HG02973 (cell line): ENCODE measurements around the gene SORCS3.

Source experiments
- ATAC-seq: cut with Tn5 transposase; IDR thresholded peaks from one replicate; pipeline ENCODE4 v1.9.1; 2021; ENCODE audit warnings: moderate library complexity; ENCODE audit not compliant: unreplicated experiment

Gene SORCS3

DNA sequence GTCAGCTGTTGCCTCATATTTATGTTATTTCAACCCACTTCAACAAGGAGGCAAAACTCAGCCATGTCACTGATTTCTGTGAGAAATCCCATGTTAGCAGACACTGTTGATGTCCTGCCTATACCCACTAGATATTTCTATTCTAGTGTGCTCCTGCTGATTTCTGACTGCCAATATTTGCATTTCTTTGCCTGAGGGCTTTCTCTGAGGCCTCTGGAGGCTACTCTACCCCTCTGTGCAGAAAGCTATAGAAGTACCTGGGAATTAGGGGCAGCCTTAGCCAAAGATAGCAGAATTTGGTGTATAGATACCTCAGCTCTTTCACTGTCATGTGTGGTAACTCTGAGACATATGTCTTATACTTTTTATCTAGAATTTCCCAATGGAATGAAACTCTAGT is 348.8 kb downstream of the SORCS3 start:
- no peak for ATAC-seq

DNA sequence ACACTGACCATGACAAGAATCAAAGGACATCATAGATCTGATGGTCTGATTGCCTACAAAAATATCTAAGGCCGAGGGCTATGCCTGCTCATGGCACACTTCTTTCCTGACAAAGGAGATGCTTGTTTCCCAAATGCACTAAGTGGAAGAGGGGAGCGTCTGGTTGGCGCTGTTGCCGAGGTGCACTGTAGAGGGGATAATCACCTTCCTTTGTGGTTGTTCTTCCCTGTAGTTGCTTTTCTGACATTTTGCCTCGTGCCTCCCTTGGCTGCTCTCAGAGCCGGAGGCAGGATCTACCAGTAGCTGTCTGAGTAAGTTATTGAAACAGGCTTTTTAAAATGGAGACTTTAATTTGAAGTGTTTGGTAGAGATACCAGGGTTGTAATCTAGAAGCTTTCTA is 352.0 kb downstream of the SORCS3 start:
- ATAC-seq = no peak

DNA sequence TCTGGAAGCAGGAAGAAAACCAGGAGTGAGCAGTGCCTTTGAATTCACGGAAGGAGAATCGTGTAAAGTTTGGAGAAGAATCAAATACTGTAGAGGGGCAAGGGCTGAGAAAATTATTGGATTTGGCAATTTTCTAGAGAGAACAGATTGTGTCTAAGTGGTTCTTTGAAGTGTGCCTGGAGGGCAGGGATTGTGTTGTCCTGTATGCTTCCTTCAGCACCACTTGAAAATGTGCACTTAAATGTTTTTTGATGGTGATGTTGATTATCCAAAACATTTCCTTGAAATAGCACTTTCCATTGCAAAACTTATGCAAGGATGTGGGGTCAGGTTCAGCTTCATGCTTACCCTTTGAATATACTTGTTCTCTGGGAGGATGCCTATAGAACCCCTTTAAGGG is 360.2 kb downstream of the SORCS3 start:
- ATAC-seq = no peak

DNA sequence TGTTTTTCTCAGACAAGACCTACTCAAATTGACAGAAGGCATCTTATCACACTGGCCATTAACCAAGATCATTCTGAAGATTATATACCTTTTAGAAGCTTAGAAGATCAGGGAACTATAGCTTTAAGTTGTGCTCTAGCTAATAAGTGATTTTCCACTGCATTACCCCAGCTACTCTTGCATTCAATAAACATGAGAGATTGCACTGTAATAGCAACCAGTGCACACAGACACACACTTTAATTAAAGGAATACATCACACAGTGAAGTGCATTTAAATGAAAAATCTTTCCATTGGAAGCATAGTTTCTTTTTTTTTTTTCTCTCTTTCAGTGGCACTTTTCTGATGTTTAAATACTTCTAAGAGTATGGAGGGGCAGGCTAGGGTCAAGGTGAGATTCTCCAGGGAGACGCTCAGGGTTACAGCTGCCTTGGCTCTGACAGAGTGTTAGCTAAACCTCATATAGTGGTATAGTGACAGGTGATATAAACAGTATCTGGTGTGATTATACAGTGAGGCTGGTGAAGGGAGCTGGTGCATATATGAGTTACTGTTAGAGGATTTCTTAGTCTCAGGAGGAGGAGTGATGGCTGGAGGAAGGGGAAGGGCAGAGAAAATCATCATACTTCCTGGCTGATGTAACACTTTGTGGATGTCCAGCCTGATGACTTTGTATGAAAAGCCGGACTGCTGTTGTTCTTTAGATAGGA is 369.5 kb downstream of the SORCS3 start:
- no peak for ATAC-seq

DNA sequence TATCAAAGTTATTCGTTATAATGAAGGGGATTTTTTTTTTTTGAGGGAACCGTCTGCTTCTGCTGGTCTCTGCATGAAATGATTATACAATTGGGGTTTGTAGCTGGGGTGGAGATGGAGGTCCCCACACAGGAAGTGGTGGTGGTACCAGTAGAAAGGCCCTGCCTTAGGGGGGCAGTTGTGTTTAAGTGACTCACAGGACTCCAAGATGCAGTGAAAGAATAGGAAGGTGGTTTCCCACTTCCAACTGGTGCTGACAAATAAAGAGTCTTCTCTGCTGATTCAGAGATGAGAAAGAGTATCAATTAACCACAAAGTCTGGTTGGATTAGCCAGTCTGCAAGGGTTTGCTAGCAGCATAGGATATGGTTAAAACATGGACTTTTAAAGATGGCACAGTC is 376.0 kb downstream of the SORCS3 start:
- ATAC-seq = no peak

DNA sequence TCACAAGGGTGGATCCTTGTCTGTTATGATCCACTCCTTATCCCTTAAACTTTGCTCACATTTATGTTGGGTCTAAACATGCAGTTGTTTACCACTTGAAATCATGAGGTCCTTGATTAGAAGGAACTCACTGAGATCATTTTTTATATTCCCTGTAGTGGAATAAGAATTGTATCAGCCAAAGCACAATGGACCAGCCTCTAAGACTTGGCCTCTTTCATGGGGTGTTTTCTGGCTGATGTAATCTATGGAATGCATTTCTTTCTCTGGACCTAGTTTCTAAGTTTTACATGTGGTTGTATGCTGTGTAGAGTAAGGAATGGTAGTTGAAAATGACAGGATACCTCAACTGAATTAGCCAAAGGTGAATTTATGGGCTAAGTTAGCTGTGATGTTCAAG is 376.6 kb downstream of the SORCS3 start:
- no peak for ATAC-seq

DNA sequence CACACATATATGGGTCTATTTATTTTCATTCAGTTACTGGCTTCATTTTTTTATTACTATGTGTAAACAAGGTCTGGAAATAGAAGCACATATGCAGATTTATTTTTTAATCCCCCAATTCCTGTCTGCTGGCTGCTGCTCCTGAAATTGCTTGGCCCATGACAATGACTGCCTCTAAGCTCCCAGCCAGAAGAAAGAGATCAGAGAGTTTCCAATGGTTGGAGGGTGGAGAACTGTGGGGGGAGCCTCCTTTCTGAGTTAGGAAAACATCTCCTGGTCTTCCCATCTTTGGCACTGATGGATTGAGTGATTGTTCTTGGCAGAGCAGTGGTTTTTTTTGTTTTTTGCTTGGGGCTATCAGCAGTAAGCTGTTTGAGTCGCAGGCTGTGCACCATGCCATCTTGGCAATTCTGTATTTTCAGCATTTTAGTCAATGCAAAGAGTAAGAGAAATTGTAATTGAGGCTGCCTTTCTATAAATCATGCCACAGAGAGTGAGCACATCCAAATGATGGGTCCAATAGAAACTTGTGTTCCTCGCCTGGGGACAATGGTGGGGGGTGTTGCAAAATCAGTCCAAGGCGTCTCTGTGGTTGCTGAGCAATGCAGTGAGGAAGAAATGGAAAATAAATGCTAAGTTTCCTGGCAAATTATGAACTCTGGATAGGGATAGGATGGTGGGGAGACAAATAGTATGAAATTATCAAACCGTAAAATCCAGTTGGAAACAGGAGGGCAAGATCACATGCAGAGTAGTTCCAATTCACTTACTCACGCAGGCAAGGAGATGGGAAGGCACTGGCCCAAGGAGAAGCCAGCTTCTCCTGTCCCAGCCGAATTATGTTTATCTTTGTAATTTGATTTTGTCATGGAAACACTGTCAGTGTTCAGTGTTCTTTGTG is 382.4 kb downstream of the SORCS3 start:
- no peak for ATAC-seq

DNA sequence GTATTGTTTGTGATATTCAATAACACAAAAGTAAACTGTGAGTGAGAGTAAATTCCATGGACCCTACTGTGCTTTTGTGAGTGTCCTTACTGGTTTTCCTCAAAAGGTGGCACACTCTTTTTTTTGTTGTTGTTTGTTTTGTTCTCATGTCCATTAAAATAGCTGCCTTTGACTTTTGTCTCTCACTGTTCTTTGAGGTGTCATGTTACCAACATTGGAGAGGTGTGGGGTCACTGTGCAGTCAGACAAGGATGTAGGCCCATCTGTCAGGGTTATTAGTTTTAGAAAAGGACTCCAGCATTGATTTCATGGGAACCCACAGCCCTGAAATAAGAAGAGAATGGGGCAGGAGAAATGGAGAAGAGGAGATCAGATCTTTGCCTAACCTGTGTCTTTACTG is 383.1 kb downstream of the SORCS3 start:
- no peak for ATAC-seq

DNA sequence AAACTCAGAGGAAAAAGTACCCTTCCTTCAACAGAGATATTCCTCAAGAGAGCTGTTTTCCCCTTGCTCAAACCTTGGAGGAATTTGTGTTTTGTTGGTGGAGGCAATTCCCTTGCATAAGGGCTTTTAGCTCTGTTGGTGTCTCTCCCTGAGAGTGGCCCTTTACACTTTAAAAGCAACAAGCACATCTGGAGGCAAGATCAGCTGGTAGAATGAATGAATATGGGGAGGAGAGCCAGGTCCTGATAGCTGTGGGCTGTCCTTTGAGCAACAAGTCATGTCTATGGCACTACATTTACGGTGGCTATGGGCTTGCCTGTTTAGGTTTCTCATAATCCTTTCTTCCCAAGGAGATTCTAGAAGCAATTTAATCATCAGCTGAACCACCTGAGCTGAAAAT is 384.0 kb downstream of the SORCS3 start:
- ATAC-seq = no peak

DNA sequence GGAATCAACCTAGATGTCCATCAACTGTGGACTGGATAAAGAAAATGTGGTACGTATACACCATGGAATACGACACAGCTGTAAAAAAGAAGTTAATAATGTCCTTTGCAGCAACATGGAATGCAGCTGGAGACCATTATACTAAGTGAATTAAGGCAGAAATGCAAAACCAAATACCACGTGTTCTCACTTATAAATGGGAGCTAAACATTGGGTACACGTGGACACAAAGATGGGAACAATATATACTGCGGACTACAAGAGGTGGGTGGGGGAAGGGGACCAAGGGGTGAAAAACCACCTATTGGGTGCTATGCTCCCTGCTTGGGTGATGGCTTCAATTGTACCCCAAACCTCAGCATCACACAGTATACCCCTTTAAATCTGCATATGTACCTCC is 385.5 kb downstream of the SORCS3 start:
- no peak for ATAC-seq

DNA sequence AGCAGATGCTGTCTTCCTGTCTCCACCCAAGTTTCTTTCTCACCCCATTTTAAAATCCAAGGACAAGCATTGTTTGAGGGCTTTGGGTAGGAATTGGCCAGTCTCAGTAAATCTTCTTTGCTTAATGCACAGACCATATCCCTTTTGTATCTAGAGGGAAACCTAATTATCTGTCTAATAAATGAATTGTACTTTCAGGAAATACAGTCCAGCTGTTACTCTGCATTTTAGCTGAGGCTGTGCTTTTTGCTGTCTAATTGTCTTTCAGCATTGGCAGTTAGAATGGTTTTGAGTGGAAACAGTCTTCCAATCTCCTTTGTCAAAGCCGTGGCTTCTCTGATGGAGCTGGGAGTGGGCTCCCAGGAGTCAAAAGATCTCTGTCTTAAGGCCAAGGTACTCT is 388.2 kb downstream of the SORCS3 start:
- ATAC-seq = no peak

DNA sequence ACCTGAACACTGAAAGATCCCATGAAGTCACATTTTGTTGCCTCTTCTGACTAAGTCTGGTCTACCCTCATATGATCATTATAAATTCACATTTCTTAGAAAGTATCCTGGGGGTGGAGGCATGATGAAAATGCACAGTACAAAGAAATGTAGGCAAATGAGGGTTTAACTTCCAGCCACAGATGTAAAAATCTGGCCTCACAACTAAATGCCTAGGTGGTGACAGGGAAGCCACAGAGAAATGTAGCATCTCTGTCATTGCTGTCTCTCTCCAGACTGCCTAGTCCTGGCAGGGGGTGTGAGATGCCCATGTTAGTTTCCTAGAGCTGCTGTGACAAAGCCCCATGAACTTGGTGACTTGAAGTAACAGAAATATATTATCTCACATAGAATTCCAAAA is 395.9 kb downstream of the SORCS3 start:
- no peak for ATAC-seq

DNA sequence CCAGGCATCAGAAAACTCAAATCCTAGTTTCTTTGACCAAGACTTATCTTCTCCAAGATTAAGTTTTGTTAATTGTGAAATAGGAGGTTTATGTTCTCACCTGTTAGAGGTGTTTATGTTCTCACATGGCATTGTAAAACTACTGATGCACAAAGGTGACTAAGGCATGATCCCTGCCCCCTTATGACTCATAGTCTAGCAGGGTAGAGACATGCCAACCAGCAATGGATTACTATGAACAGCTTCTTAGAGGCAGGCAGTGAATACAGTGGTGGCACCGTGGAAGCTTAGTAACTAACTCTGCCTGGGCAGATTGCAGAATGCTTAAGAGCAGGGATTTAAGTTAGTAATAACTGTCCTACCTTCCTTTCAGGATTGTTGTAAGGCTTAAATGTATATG is 400.9 kb downstream of the SORCS3 start:
- ATAC-seq = no peak

DNA sequence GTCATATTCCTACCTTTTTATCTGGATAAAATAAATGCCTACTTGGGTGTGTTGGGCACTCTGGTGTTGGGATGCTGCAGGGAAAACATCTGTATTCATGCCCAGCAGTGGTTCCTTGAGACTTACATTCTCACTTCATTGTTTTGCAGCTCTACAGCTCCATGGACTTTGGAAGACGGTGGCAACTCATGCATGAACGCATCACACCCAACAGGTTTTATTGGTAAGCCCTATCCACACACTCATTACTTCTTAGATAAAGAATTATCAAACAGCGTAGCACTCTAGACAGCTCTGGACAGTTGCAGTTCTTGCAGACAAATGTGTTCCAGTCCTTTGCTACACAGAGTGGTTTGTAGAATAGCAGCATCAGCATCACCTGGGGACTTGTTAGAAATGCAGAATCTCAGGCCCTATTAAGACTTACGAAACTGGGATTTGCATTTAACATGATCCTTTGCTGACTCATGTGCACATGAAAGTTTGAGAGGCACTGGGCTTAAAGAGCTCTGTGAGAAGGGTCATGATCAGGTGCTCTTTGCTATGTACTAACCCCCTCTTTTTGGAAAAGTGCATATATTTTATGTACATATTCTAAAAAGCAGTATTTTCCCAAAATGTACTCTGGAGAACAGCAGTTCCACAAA is 401.9 kb downstream of the SORCS3 start:
- ATAC-seq = no peak

DNA sequence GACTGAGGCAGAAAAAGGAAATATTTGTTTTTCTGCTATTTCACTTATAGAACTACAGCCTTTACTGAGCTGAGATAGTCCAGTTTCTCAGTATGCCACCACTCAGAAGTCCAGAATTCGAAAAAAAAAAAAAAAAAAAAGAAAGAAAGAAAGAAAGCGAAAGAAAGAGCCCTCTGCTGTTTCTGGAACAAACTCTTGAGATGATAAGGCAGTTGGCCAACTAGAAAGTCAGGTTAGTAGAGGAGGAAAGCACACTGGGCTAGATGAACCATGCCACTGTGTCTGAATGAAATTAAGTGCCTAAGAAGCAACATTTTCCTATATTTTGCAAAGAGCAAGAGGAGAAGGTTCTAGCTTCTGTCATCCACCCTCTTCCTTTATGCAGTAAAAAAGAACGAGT is 403.8 kb downstream of the SORCS3 start:
- ATAC-seq = no peak

DNA sequence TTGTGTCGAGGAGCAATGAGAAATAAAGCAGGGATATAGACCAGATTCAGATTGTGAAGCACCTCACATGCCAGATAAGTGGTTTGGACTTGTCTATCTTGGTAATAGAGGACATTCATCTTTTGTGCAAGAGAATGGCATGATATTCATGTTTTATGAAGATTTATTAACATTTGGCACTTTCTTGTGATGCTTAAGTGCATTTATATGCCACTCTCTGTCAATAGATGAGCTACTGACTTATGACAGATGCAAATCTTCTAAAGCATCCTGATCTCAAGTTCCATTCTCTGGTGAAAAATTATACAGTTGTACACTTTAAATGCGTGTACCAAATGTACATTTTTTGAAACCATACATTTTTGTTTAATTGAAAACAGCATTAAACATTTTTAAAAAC is 415.3 kb downstream of the SORCS3 start:
- ATAC-seq = no peak

DNA sequence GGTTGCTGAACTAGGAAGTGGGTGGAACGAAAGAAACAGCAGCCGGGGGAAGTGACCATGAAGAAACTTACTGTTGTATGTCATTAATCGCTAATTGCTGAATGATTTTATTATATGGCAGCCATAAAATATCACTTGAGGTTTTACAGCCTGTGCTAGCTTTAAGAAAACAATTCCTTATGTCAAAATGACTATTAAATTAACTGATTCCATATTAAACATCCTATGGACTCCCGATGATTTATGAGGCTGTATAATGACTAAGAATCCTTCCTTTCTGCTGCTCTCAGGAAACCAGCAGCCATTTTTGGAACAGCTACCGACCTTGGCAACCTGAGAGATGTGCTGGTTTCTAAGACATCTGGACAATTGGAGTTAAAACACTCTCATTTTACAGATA is 421.9 kb downstream of the SORCS3 start:
- ATAC-seq = no peak

DNA sequence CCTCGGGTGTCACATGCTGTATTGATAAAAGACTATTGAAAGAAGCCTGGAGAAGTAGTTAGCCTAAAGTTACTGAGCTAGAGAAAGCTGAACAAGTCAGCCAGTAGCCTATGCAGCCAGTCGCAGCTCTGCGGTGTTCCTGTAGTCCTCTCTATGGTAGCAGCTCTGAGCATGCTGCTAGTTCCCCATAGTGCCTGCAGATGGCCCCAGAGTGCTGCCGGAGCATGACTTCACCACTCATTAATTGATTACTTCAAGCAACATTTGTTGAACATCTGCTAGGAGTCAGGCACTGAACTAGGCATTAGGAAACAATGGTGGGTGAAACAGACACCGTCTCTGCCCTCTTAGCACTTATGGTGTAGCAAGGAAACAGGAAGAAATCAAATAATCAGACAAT is 422.7 kb downstream of the SORCS3 start:
- peak; percentile 67 for ATAC-seq

DNA sequence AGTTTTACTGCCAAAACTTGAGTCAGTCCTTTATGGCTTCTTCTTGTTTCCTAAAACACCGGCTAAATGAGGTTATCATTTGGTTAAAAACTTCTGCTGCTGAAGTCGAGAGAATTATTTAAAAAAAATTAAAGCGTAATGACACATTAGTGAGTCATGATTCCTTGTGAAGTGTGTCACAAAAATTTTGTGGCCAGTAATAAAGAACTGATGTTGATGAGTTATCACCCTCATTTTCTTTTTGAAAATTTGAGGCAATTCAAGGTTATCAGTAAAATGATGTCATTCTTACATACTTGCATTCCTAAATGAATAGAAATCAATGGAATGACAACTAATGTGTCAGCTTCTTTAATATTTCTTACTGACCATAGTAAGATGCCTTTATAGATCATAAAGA is 427.4 kb downstream of the SORCS3 start:
- ATAC-seq = no peak

DNA sequence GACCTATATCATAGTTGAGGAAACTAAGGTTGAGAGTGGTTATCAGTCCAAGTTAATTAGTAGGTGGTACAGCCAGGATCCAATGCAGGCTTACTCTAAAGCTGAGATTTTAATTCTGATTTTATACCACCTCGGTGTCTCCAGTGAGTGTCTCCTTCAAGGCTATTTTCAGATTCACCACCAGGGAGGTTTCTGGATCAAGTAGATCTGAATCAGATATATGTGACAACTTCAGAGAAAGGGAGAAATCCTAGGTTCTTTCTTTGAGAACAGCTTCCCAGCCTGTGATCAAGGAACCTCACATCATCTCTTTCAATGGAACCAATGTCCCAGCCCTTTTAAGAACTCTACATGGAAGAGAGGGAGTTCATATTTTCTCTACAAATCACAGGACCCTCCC is 429.2 kb downstream of the SORCS3 start:
- no peak for ATAC-seq

DNA sequence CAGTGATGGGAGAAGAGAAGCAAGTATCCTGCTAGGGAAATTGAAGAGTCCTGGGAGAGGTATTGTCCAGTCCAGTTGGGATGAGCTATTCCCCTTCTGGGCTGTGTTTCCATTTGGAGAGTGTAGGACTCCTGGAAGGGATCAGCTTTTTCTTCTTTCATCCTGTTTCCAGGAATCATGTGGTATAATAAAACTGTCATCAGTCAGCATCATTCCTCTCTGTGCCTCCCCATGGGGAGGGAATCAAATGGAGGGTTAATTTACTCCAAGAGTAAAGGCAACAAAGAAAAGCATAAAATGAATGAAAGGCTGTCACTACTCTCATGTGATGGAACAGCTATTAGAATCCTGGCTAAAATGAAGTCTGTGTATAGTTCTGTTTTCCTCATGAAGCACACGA is 429.9 kb downstream of the SORCS3 start:
- ATAC-seq = no peak

DNA sequence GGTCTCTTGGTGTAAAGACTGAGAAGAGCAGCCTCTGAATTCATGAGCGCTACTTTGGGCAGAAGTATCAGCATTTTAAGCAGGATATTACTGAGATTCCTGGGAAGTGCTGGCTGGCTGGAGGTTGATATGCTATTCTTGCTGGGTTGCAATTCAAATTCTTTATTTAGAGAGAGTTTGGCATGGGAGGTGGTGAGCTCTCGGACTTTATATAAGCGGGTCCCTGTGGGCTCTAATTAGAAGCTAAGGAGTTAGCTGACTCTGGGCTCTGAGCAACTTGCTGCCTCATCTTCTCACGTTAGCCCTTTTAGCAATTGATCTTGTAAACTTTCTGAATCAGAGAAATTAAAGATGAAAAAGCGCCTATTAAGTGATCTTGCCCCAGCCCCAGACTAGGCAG is 430.9 kb downstream of the SORCS3 start:
- ATAC-seq = no peak
